Measurements from ENCODE around the gene FIGNL1. TPM values are rescaled to one million over a fixed set of nuclear protein-coding genes. Genes with fewer than 3 reads are reported as not detected.
A peak's percentile ranks its signal among the peaks of the same experiment; 100 is the strongest.

The FIGNL1 gene
- total RNA-seq, 1 donor from 2014 or later = 40.4 TPM

DNA sequence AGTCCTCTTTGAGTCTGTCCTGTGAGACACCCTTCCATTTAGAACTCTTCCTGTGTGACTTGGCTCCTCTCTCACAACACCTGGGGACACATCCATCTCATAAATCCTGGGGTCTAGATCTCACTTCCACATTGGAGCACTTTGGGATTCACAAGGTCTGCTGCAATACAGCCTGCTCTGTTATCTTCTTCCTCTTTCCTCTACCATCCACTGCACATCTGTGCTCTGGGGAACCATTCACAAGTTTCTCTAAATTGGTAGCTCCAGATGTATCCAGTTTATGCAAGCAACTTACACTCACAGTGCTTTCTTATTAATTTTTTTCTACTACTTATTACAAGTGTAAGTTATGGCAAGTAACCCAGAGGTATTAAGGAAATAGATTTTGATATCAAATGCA is 5.5 kb upstream of the FIGNL1 start:
- DNase-seq (ENCODE audit: low read depth, low spot score) = no peak
- Mint-ChIP-seq H3K4me3 (no peak overlapping the region), H3K9me3 (peaks cover 3% of the 10 kb centered on the region), H3K36me3 (ENCODE audit: low read depth) (no peaks in the 10 kb centered on the region), H3K4me1 (no peaks in the 10 kb centered on the region), H3K27ac (ENCODE audit: unreplicated experiment) (no peak overlapping the region), H3K27me3 (ENCODE audit: low read depth) (peaks cover 33% of the 10 kb centered on the region)
- TF ChIP-seq, protein P1, sequence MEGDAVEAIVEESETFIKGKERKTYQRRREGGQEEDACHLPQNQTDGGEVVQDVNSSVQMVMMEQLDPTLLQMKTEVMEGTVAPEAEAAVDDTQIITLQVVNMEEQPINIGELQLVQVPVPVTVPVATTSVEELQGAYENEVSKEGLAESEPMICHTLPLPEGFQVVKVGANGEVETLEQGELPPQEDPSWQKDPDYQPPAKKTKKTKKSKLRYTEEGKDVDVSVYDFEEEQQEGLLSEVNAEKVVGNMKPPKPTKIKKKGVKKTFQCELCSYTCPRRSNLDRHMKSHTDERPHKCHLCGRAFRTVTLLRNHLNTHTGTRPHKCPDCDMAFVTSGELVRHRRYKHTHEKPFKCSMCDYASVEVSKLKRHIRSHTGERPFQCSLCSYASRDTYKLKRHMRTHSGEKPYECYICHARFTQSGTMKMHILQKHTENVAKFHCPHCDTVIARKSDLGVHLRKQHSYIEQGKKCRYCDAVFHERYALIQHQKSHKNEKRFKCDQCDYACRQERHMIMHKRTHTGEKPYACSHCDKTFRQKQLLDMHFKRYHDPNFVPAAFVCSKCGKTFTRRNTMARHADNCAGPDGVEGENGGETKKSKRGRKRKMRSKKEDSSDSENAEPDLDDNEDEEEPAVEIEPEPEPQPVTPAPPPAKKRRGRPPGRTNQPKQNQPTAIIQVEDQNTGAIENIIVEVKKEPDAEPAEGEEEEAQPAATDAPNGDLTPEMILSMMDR (conservative IDR thresholded peaks at IDR 0.05) = no peak

DNA sequence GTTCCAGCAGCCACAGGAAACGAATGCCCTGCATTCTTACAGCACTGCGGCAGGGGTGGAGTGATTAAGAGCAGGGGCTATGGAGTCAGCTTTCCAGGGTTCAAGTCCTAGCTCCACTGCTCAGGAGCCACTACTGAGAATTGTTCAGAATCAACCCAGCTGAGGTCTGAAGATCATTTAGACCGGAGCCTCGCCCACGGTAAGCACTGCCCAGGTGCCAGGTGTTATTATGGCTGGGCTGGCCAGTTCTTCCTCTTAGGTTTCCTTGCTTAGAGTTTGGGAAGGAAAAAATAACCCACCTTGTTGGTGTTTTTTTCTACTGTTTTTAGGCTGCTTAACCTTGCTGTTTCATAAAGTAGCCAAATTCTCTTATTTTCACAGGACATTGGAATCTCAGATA is 4.8 kb upstream of the FIGNL1 start:
- Mint-ChIP-seq H3K27ac (ENCODE audit: unreplicated experiment) (no peak overlapping the region), H3K4me1 (no peaks in the 10 kb centered on the region), H3K27me3 (ENCODE audit: low read depth) (peaks cover 33% of the 10 kb centered on the region), H3K9me3 (peaks cover 3% of the 10 kb centered on the region), H3K36me3 (ENCODE audit: low read depth) (no peaks in the 10 kb centered on the region), H3K4me3 (no peak overlapping the region)
- TF ChIP-seq, protein P1 (conservative IDR thresholded peaks at IDR 0.05) = no peak
- DNase-seq (ENCODE audit: low read depth, low spot score) = no peak

DNA sequence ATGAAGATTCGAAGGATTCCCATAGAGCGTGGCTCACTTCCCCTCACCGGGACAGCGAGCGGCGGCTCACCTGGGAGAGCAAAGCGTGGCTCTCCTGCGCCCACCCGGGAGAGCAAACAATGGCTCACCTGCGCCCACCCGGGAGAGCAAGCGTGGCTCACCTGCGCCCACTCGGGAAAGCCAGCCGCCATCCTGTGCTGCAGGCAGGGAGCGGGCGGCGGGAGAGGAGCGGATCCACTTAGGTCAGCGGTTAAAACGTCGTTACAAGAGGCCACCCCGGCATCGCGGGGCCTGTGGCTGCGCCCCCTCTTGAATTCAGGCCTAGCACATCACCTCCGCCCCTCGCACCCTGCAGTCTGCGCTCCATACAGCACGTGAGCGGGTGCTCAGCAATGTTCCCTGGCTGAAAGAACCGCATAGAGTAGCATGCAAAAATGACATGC is 461 bp upstream of the FIGNL1 start:
- Mint-ChIP-seq H3K27me3 (ENCODE audit: low read depth) (peaks cover 22% of the 10 kb centered on the region), H3K36me3 (ENCODE audit: low read depth) (peaks cover 8% of the 10 kb centered on the region), H3K9me3 (no peaks in the 10 kb centered on the region), H3K4me1 (peaks cover 11% of the 10 kb centered on the region), H3K27ac (ENCODE audit: unreplicated experiment) (no peak overlapping the region), H3K4me3 (peak overlapping the region; percentile 91)
- TF ChIP-seq, protein P1 (conservative IDR thresholded peaks at IDR 0.05) = no peak
- no peak for DNase-seq (ENCODE audit: low read depth, low spot score)

DNA sequence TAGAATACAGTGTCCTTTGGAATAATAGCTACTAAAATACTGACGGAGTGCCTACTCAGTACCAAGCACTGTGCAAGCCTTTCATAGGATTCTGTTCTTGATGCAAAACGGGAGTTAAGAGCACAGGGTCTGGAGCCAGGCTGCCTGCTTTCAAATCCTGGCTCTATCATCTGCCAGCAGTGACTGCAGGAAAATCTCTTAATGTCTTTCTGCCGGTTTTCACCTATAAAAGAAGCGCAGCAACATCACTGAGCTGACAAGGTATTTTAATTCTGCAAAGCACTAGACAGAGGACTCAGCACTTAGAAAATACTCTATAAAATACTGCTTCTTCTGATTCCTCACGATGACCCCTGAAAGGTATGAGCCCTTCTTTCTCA is 659 bp downstream of the FIGNL1 start:
- TF ChIP-seq, protein P1 (conservative IDR thresholded peaks at IDR 0.05) = no peak
- H3K9me3 Mint-ChIP-seq = no peaks in the 10 kb centered on the region
- no peak for DNase-seq (ENCODE audit: low read depth, low spot score)
- H3K4me3 Mint-ChIP-seq = peak overlapping the region; percentile 91
- H3K36me3 Mint-ChIP-seq (ENCODE audit: low read depth) = peaks cover 8% of the 10 kb centered on the region
- H3K4me1 Mint-ChIP-seq = peaks cover 11% of the 10 kb centered on the region
- peak overlapping the region; percentile 4 for H3K27ac Mint-ChIP-seq (ENCODE audit: unreplicated experiment)
- H3K27me3 Mint-ChIP-seq (ENCODE audit: low read depth) = peaks cover 13% of the 10 kb centered on the region

DNA sequence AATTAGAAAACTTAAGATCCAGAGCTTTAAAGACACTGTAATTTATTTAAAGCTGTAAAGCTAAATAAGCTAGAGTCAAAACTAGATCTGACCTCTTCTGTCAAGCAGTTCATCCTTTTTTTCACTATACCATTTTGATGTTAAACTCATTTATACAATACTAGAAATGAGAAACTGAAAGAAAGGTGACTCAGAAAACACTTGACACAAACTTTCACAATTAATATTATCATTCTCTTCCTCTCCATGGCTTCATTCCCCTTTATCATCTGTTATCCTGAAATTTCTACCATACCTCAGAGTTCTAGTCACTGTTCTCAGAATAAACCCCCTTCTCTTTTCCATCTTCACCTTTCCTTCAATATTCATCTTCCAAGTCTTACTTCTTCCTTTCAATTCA is 1.3 kb downstream of the FIGNL1 start:
- peaks cover 8% of the 10 kb centered on the region for H3K36me3 Mint-ChIP-seq (ENCODE audit: low read depth)
- H3K4me3 Mint-ChIP-seq = no peak overlapping the region
- peaks cover 11% of the 10 kb centered on the region for H3K4me1 Mint-ChIP-seq
- DNase-seq (ENCODE audit: low read depth, low spot score) = no peak
- H3K27ac Mint-ChIP-seq (ENCODE audit: unreplicated experiment) = no peak overlapping the region
- H3K9me3 Mint-ChIP-seq = no peaks in the 10 kb centered on the region
- peaks cover 11% of the 10 kb centered on the region for H3K27me3 Mint-ChIP-seq (ENCODE audit: low read depth)
- TF ChIP-seq, protein P1 (conservative IDR thresholded peaks at IDR 0.05) = no peak

DNA sequence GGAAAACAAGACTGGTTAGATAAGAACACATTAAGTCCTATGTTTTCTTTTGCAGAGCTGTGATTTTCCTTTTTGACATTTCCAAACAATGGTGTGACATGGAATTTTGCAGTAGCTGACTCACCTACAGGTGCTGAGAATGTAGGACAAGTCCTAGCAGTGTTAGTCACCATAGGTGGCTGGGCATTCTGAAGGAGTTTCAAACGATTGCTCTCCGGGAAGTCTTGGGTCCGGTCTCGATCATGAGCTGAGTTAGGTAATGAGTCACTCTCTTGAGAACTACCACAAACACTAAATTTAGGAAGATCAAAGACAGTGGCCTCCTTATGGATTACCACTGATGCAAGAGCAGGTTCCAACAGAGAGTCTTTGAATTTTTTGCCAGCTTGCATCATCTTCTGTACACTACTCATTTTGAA is 3.6 kb downstream of the FIGNL1 start:
- peaks cover 8% of the 10 kb centered on the region for H3K36me3 Mint-ChIP-seq (ENCODE audit: low read depth)
- TF ChIP-seq, protein P1 (conservative IDR thresholded peaks at IDR 0.05) = no peak
- H3K27me3 Mint-ChIP-seq (ENCODE audit: low read depth) = no peaks in the 10 kb centered on the region
- H3K4me1 Mint-ChIP-seq = peaks cover 11% of the 10 kb centered on the region
- H3K27ac Mint-ChIP-seq (ENCODE audit: unreplicated experiment) = no peak overlapping the region
- H3K9me3 Mint-ChIP-seq = no peaks in the 10 kb centered on the region
- no peak overlapping the region for H3K4me3 Mint-ChIP-seq
- DNase-seq (ENCODE audit: low read depth, low spot score) = no peak
